Omental fat pad (tissue), 4 donors: ENCODE measurements around the gene FAM110C. TPM values are rescaled to one million over a fixed set of nuclear protein-coding genes. Genes with fewer than 3 reads are reported as not detected.

Experiments
- ATAC-seq: fragments of 150-250 bp; one replicate; pipeline ENCODE4 v1.9.1; 2016; ENCODE audit warnings: mild to moderate bottlenecking, moderate library complexity; ENCODE audit not compliant: low FRiP score
- DNase-seq: peaks from one replicate; pipeline ENCODE4 v3.0.0-alpha.2; 2019; ENCODE audit warnings: low spot score
- total RNA-seq, 4 donors: library from RNA; depleted of rRNA; stranded (reverse); fragments of >200 nt; gene quantifications; one replicate each; pipeline ENCODE4 v1.1.0, GENCODE V29; 2016
- TF ChIP-seq, protein P1 (sequence below), 3 donors: fragments of 450-650 bp; IDR thresholded peaks; one replicate each; pipeline ENCODE4 v1.5.1; 2016 to 2017; ENCODE audit warnings: antibody characterized with exemption in 3 of 3, mild to moderate bottlenecking in 3 of 3, moderate library complexity in 2 of 3

Gene FAM110C
- total RNA-seq, 4 donors from 2014 or later, result 0.63 to 78.6 (median 18.0) TPM

DNA sequence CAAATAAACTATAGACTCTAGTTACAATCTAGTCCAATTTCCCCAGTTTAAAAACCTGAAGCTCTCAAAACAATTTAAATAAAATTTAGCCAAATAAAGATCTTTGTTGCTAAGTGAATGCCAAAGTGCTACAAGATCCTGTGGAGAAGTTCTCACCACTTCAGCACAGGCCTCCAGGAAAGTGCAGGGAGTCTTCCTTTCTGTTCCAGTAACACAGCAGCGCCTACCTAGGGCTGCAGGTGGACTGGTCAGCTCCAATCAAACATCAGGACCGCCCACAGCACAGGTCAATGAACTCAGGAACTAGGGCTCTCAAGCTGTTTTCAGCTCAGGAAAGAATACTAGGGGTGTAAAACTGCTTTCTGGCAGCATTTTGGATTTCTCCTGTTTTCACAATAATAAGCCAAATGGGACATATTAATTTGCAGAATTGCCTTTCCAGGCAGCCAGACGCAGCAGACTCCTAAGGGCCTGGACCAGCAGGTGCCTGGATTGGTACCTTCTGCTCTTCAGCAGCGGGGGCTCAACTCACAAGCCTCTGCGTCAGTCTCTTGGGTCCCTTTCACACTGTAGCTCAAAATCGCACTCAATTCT, 1.5 kb downstream of the FAM110C start:
- ATAC-seq, result no peak
- no peak for DNase-seq
- TF ChIP-seq, protein P1, sequence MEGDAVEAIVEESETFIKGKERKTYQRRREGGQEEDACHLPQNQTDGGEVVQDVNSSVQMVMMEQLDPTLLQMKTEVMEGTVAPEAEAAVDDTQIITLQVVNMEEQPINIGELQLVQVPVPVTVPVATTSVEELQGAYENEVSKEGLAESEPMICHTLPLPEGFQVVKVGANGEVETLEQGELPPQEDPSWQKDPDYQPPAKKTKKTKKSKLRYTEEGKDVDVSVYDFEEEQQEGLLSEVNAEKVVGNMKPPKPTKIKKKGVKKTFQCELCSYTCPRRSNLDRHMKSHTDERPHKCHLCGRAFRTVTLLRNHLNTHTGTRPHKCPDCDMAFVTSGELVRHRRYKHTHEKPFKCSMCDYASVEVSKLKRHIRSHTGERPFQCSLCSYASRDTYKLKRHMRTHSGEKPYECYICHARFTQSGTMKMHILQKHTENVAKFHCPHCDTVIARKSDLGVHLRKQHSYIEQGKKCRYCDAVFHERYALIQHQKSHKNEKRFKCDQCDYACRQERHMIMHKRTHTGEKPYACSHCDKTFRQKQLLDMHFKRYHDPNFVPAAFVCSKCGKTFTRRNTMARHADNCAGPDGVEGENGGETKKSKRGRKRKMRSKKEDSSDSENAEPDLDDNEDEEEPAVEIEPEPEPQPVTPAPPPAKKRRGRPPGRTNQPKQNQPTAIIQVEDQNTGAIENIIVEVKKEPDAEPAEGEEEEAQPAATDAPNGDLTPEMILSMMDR (IDR thresholded peaks at IDR 0.05), result no peak

DNA sequence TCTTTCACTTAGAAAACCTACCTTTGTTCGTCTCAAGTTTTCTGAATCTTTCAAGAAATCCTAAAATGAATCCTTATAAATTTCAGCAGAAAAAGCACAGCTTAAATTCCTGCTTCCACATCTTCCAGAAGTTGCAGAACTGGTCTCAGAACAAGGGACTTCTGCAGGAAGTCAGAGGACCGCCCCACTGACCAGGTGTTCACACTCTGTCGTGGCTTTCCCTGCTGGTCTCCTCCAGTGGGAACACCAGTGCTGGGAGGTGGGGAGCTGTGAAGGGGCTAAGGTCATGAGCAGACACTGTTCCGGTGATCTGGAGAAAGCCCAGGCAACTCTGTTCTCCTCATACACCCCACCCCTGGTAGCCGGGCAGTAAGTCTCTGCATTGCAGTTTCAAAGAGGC, 3.5 kb downstream of the FAM110C start:
- no peak for ATAC-seq
- DNase-seq, result no peak
- TF ChIP-seq, protein P1 (IDR thresholded peaks at IDR 0.05), result no peak

DNA sequence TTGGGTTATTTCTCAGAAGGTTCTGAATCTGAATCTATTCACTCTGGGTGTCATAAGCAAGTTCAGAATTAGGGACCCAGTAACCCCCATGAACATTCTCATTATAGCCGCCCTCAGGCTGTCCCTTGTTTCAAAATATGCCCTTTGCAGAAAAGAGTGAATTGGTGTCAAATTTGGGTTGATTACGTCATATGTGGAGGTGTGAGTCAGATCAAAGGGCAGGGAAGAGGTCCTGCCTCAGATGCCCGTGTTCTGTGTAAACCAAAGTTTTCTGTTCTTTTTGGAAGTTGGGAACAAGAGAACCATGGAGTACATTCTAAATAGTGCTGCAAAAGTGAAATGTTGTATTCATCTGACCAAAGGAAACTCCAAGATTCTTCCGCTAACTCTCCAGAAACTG, 5.8 kb downstream of the FAM110C start:
- DNase-seq, result no peak
- TF ChIP-seq, protein P1 (IDR thresholded peaks at IDR 0.05), result no peak
- ATAC-seq, result peak; percentile 12

DNA sequence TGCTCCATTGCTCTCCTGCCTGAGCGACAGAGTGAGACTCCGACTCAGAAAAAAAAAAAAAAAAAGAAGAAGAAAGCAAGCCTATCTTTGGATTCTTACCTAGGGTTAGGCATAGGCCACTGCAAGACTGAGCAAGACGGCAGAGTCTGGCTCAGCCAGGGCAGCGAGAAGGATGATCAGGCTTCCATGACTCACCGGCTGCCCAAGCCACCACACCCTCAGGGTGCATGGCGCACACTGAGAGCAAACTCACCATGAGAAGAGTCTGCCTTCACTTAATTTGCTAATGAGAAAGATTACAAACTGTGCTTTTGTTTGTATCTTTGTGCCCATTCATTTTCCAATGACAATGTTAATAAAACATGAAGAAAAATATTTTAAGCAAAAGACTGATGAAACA, 8.2 kb downstream of the FAM110C start:
- DNase-seq (no peak), ATAC-seq (peak; percentile 88)
- TF ChIP-seq, protein P1 (IDR thresholded peaks at IDR 0.05), result no peak

DNA sequence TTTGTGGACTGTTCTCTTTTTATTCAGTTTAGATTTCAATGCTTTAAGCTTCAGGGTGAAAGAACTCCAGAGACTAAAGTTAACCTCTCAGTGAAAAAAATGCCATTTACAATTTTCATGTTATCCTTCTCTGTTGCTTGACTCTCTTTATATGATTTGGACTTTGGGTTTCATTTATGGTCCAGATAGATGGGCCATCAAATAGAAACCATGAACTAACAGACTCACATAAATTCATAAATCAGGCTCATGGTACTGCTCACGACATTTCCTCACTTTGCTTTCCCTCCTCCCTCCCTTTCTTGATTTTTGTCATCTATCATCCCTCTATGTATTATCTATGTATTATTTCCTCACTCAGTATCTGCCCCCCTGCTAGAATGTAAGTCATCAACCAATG, 10.0 kb downstream of the FAM110C start:
- DNase-seq, result no peak
- ATAC-seq, result no peak
- TF ChIP-seq, protein P1 (IDR thresholded peaks at IDR 0.05), result no peak

DNA sequence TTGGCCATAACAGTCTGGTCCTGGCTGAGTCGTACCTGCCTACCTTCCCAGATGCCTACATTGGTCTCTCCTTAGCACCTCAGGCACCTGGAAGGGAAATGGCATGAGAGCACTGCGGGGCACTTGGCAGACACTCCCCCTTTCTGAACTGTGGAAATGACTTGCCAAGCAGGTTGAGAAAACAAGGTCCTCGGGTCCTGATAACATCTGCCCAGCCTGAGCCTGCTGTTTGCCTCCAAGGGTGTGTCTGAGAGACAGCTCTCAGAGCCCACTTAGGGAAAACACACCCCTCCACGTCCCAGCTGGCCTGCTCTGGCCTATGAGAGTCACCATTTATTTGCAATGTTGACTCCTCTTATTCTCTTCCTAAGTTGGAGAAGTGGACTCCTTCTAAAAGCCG, 10.5 kb downstream of the FAM110C start:
- TF ChIP-seq, protein P1 (IDR thresholded peaks at IDR 0.05), result no peak
- ATAC-seq, result no peak
- no peak for DNase-seq

DNA sequence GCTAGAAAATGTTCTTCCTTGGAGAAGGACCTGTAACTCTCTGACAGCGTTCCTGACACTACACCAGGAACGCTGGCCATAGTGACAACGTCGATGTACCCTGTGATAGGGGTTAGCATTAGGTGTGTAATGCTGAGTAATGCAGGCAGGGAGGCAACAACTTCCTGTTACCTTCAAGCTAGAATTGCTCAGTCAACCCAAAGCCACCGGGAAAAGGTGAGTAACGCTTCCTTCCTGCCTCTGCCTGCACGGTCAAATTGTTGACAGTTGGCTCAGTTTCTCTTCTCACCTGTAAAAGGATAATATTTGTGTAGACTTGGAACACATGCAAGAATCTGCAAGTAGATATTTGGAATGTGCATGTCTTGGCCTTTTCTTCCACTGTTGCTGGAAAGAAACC, 12.7 kb downstream of the FAM110C start:
- ATAC-seq, result no peak
- TF ChIP-seq, protein P1 (IDR thresholded peaks at IDR 0.05), result no peak
- no peak for DNase-seq
